Heart left ventricle (tissue), 13 donors: ENCODE measurements around the gene ODC1.

Experiments
- CTCF ChIP-seq, 12 donors: fragments of 200-600 bp; sonication (generic) in 4 of 12; IDR thresholded peaks; one replicate each; pipeline versions ENCODE4 v1.5.0 to v1.8.0; 2018 to 2022; ENCODE audit warnings: antibody characterized with exemption in 12 of 12, mild to moderate bottlenecking in 5 of 12
- POLR2A ChIP-seq, 2 donors: fragments of 450-650 bp; IDR thresholded peaks; one replicate each; pipeline ENCODE4 v1.6.1; 2017; ENCODE audit warnings: antibody characterized with exemption in 2 of 2, mild to moderate bottlenecking in 2 of 2, moderate library complexity in 2 of 2
- donor health status: ischemic (EF 13 %, LVEDD 7.1; RV severe dilation, severe dysfunction).
- donor health status: DM: no; HTN: yes; CAD: no.
- donor health status: DM: no; HTN: no; CAD: no.
- donor health status: ischemic (EF 25% LVEDD 6.9; RV normal size, moderate dysfunction).
- donor health status: ischemic (EF 25% LVEDD 5.7; RV mildly dilated, moderate dysfunction).
- donor health status: ischemic (EF 35%, LVEDD 5.7; RV mildly dilated, moderate dysfunction).
- donor health status: nonischemic (EF 11% LVEDD 7.7; RV severe dilation, severe dysfunction).
- donor health status: DM: yes; HTN: yes; CAD: no.
- donor health status: PGD.
- donor health status: ischemic (EF 29% LVEDD 5.4; RV normal size, mild dysfunction).
- donor health status: nonischemic (EF 23%, LVEDD 6.1; RV moderate dilation, normal function).

- no peak for TF ChIP-seq POLR2A (IDR thresholded peaks at IDR 0.05)
- no peak for TF ChIP-seq CTCF (IDR thresholded peaks at IDR 0.05)
These were observed 27.9 kb upstream of the ODC1 start for GRCh38 chr2:10475811-10476660.
